HEK293T (cell line): ENCODE measurements around the gene POLN.

ENCODE experiments used
- BHLHE40 ChIP-seq: fragments of 450-650 bp; IDR thresholded peaks from 2 replicates; pipeline ENCODE4 v1.6.1; 2016; ENCODE audit warnings: mild to moderate bottlenecking, moderate library complexity, borderline replicate concordance
- CTBP1 ChIP-seq: fragments of 450-650 bp; IDR thresholded peaks from 2 replicates; pipeline ENCODE4 v1.6.1; 2016; ENCODE audit warnings: borderline replicate concordance
- FOXA1 ChIP-seq: fragments of 450-650 bp; IDR thresholded peaks from 2 replicates; pipeline ENCODE4 v1.6.1; 2016; ENCODE audit warnings: mild to moderate bottlenecking
- HDGF ChIP-seq: fragments of 450-650 bp; IDR thresholded peaks from 2 replicates; pipeline ENCODE4 v1.6.1; 2017; ENCODE audit warnings: antibody characterized with exemption, borderline replicate concordance
- LEF1 ChIP-seq: fragments of 450-650 bp; IDR thresholded peaks from 2 replicates; pipeline ENCODE4 v1.6.1; 2017; ENCODE audit warnings: mild to moderate bottlenecking, borderline replicate concordance
- SP1 ChIP-seq: fragments of 450-650 bp; IDR thresholded peaks from 2 replicates; pipeline ENCODE4 v1.6.1; 2017
- TARDBP ChIP-seq: fragments of 450-650 bp; IDR thresholded peaks from 2 replicates; pipeline ENCODE4 v1.6.1; 2016
- ZNF384 ChIP-seq: fragments of 450-650 bp; IDR thresholded peaks from 2 replicates; pipeline ENCODE4 v1.6.1; 2016

DNA sequence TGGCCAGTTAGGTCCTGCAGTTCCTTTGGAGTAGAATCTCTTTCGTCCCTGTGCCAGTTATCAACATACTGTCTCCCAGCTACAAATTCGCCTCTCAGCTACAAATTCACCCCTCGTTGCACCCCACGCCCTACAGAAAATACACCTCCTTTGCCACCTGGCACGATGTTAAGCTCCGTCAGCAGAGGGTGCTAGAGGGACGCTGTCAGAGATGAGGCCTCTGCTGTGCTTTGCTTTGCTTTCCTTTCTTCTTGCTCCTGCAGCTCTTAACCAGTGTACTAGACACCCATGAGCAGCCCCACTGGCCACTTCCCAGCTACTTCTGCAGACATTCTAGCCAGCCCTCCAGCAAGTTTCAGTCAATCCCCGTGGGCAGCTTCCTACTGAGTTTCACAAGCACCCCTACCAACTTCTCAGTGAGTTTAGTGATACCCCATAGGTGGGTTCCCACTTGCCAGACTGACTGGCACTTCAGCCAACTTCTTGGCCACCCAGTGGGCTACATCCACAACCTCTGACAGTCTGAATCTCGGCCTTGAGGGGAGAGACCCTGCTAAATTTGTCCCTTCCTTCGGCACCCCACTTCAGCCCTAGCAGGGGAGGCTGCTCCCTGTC, 21.8 kb downstream of the POLN start:
- TF ChIP-seq BHLHE40 (no peak), ZNF384 (no peak), SP1 (no peak), CTBP1 (no peak), FOXA1 (no peak), TARDBP (no peak), HDGF (no peak), LEF1 (no peak)
